ENCODE results near the gene ADAM10.
"Not testable (repeated sequence)": the region's sequence is repeated elsewhere in the genome, so short reads cannot be mapped to it uniquely, and the experiment has no call there.

Gene ADAM10

GRCh38 chr15:58677426-58677825 lies 72.1 kb downstream of the ADAM10 start:
- no peak for DNase-seq (ENCODE audit: low read depth in 3 of 3)

- DNase-seq (ENCODE audit: low read depth in 3 of 3), result no peak
Observed at GRCh38 chr15:58676766-58677165, 72.7 kb downstream of the ADAM10 start.

GRCh38 chr15:58671186-58671585 lies 78.3 kb downstream of the ADAM10 start:
- no peak for DNase-seq (ENCODE audit: low read depth in 3 of 3)

- DNase-seq (ENCODE audit: low read depth in 3 of 3), result no peak
Observed at GRCh38 chr15:58669108-58669507, 80.4 kb downstream of the ADAM10 start.

- DNase-seq (ENCODE audit: low read depth in 3 of 3), result no peak
Observed at GRCh38 chr15:58666957-58667356, 82.5 kb downstream of the ADAM10 start.

GRCh38 chr15:58665672-58666071 lies 83.8 kb downstream of the ADAM10 start:
- DNase-seq (ENCODE audit: low read depth in 3 of 3), result no peak

- DNase-seq (ENCODE audit: low read depth in 3 of 3), result no peak
Observed at GRCh38 chr15:58650102-58650501, 99.4 kb downstream of the ADAM10 start.

GRCh38 chr15:58649175-58649574 lies 100.3 kb downstream of the ADAM10 start:
- DNase-seq (ENCODE audit: low read depth in 3 of 3), result no peak

GRCh38 chr15:58643996-58644395 lies 105.5 kb downstream of the ADAM10 start:
- no peak for DNase-seq (ENCODE audit: low read depth in 3 of 3)

- DNase-seq (ENCODE audit: low read depth in 3 of 3), result no peak
Observed at GRCh38 chr15:58641660-58642059, 107.8 kb downstream of the ADAM10 start.

GRCh38 chr15:58639992-58640391 lies 109.5 kb downstream of the ADAM10 start:
- DNase-seq (ENCODE audit: low read depth in 3 of 3), result no peak

GRCh38 chr15:58639002-58639756 lies 110.3 kb downstream of the ADAM10 start:
- DNase-seq (ENCODE audit: low read depth in 3 of 3), result no peak

GRCh38 chr15:58632789-58633188 lies 116.7 kb downstream of the ADAM10 start:
- DNase-seq (ENCODE audit: low read depth in 3 of 3), result no peak

GRCh38 chr15:58631319-58631718 lies 118.2 kb downstream of the ADAM10 start:
- DNase-seq (ENCODE audit: low read depth in 3 of 3), result no peak

- DNase-seq (ENCODE audit: low read depth in 3 of 3), result no peak
Observed at GRCh38 chr15:58629625-58630024, 119.9 kb downstream of the ADAM10 start.

- DNase-seq (ENCODE audit: low read depth in 3 of 3), result no peak
Observed at GRCh38 chr15:58628206-58628947, 121.1 kb downstream of the ADAM10 start.

- no peak for DNase-seq (ENCODE audit: low read depth in 3 of 3)
Observed at GRCh38 chr15:58627701-58628100, 121.8 kb downstream of the ADAM10 start.

GRCh38 chr15:58627046-58627445 lies 122.5 kb downstream of the ADAM10 start:
- DNase-seq (ENCODE audit: low read depth in 3 of 3), result no peak

GRCh38 chr15:58626378-58626777 lies 123.1 kb downstream of the ADAM10 start:
- no peak for DNase-seq (ENCODE audit: low read depth in 3 of 3)

GRCh38 chr15:58622877-58623276 lies 126.6 kb downstream of the ADAM10 start:
- no peak for DNase-seq (ENCODE audit: low read depth in 3 of 3)

- DNase-seq (ENCODE audit: low read depth in 3 of 3), result not testable (repeated sequence)
Observed at GRCh38 chr15:58620268-58620667, 129.2 kb downstream of the ADAM10 start.

GRCh38 chr15:58616171-58616570 lies 133.3 kb downstream of the ADAM10 start:
- DNase-seq (ENCODE audit: low read depth in 3 of 3), result no peak

Data from stimulated activated CD4-positive, alpha-beta T cell treated with anti-CD3 and anti-CD28 coated beads, TNF-alpha, amount 100 ng/mL, for 48 hours (primary cell).